Measurements from ENCODE around the gene PTGES3. TPM values are rescaled to one million over a fixed set of nuclear protein-coding genes. Genes with fewer than 3 reads are reported as not detected.
A peak's percentile ranks its signal among the peaks of the same experiment; 100 is the strongest.
"Not testable (repeated sequence)": the region's sequence is repeated elsewhere in the genome, so short reads cannot be mapped to it uniquely, and the experiment has no call there.

Gene PTGES3
- 197 and 298 TPM in 2 replicates for total RNA-seq (ENCODE audit: low replicate concordance)

- peak; percentile 99 for DNase-seq (ENCODE audit: low spot score)
- Histone ChIP-seq H2AFZ (replicated peaks) (no peak within 1 kb of the TSS), H3K27ac (peak within 1 kb of the TSS; percentile 99), H3K79me2 (ENCODE audit: low read depth) (peaks cover 46% of the 10 kb centered on the region), H3F3A (ENCODE audit: low read depth) (peaks cover 36% of the 10 kb centered on the region), H4K20me1 (ENCODE audit: low read depth) (peaks cover 37% of the 10 kb centered on the region), H3K4me1 (peaks cover 8% of the 10 kb centered on the region), H3K4me2 (peak within 1 kb of the TSS; percentile 95), H3K9ac (peak within 1 kb of the TSS; percentile 87), H3K27me3 (no peaks in the 10 kb centered on the region), H3K36me3 (peaks cover 13% of the 10 kb centered on the region), H3K9me3 (ENCODE audit: low read depth) (no peaks in the 10 kb centered on the region), H3K4me3 (peak within 1 kb of the TSS; percentile 95)
- TF ChIP-seq EZH2 (IDR thresholded peaks at IDR 0.05) = no peak
- no peak for TF ChIP-seq CTCF (IDR thresholded peaks at IDR 0.05)
- TF ChIP-seq EZH2phosphoT487 (IDR thresholded peaks at IDR 0.05) = no peak
- Mint-ChIP-seq H3K9me3 (peaks cover 3% of the 10 kb centered on the region), H3K4me3 (peak within 1 kb of the TSS; percentile 100), H3K36me3 (peaks cover 19% of the 10 kb centered on the region), H3K27ac (peak within 1 kb of the TSS; percentile 100), H3K4me1 (peaks cover 31% of the 10 kb centered on the region), H3K27me3 (ENCODE audit: insufficient read depth, low read depth) (peaks cover 5% of the 10 kb centered on the region)
Observed at GRCh38 chr12:56688129-56688845, at the start of gene PTGES3. PTGES3 (minus strand) TSS chr12:56688284; CDS start chr12:56687999, 285 bp downstream.

- no peak overlapping the region for H3K27ac Mint-ChIP-seq
- no peak overlapping the region for H3K4me2 ChIP-seq
- no peak for DNase-seq (ENCODE audit: low spot score)
- H3K9ac ChIP-seq = no peak overlapping the region
- TF ChIP-seq EZH2 (IDR thresholded peaks at IDR 0.05) = no peak
- no peak for TF ChIP-seq EZH2phosphoT487 (IDR thresholded peaks at IDR 0.05)
- TF ChIP-seq CTCF (IDR thresholded peaks at IDR 0.05) = no peak
- no peak overlapping the region for H2AFZ ChIP-seq (replicated peaks)
- no peaks in the 10 kb centered on the region for H3K9me3 Mint-ChIP-seq
- no peak overlapping the region for H3K4me3 ChIP-seq
- peaks cover 51% of the 10 kb centered on the region for H3F3A ChIP-seq (ENCODE audit: low read depth)
- H4K20me1 ChIP-seq (ENCODE audit: low read depth) = peaks cover 14% of the 10 kb centered on the region
- no peak overlapping the region for H3K27ac ChIP-seq
- H3K36me3 ChIP-seq = peaks cover 15% of the 10 kb centered on the region
- peaks cover 19% of the 10 kb centered on the region for H3K79me2 ChIP-seq (ENCODE audit: low read depth)
- no peaks in the 10 kb centered on the region for H3K27me3 ChIP-seq
- H3K27me3 Mint-ChIP-seq (ENCODE audit: insufficient read depth, low read depth) = peaks cover 11% of the 10 kb centered on the region
- H3K4me1 Mint-ChIP-seq = peaks cover 16% of the 10 kb centered on the region
- H3K36me3 Mint-ChIP-seq = peaks cover 20% of the 10 kb centered on the region
- H3K4me1 ChIP-seq = peaks cover 7% of the 10 kb centered on the region
- no peak overlapping the region for H3K4me3 Mint-ChIP-seq
- no peaks in the 10 kb centered on the region for H3K9me3 ChIP-seq (ENCODE audit: low read depth)
Observed at GRCh38 chr12:56728139-56728861, 40.2 kb upstream of the PTGES3 start.

- peak overlapping the region; percentile 97 for H3K27ac ChIP-seq
- H3K36me3 ChIP-seq; H3K4me3 ChIP-seq; DNase-seq (ENCODE audit: low spot score); H2AFZ ChIP-seq (replicated peaks); H3K27me3 ChIP-seq; H3K9me3 ChIP-seq (ENCODE audit: low read depth); H3K9ac ChIP-seq; H3K9me3 Mint-ChIP-seq: not testable (repeated sequence)
- peaks cover 35% of the 10 kb centered on the region for H4K20me1 ChIP-seq (ENCODE audit: low read depth)
- peaks cover 28% of the 10 kb centered on the region for H3K4me1 ChIP-seq
- peaks cover 40% of the 10 kb centered on the region for H3K79me2 ChIP-seq (ENCODE audit: low read depth)
- H3K4me2 ChIP-seq = peak overlapping the region; percentile 91
- H3K4me3 Mint-ChIP-seq = peak overlapping the region; percentile 96
- peaks cover 13% of the 10 kb centered on the region for H3K27me3 Mint-ChIP-seq (ENCODE audit: insufficient read depth, low read depth)
- H3K4me1 Mint-ChIP-seq = peaks cover 33% of the 10 kb centered on the region
- H3F3A ChIP-seq (ENCODE audit: low read depth) = peaks cover 55% of the 10 kb centered on the region
- H3K36me3 Mint-ChIP-seq = peaks cover 28% of the 10 kb centered on the region
- H3K27ac Mint-ChIP-seq = peak overlapping the region; percentile 97
Observed at GRCh38 chr12:56726196-56726675, 38.2 kb upstream of the PTGES3 start.
